Mucosa of stomach (tissue), 1 donor: ENCODE results near the gene ARAF.
A peak's percentile ranks its signal among the peaks of the same experiment; 100 is the strongest.

Source experiments
- H3K27me3 ChIP-seq: one replicate; pipeline ENCODE4 v1.7.0; 2013; ENCODE audit warnings: mild to moderate bottlenecking, low read length; ENCODE audit not compliant: control insufficient read depth, insufficient read depth
- H3K36me3 ChIP-seq: one replicate; pipeline ENCODE4 v1.7.0; 2013; ENCODE audit warnings: low read length; ENCODE audit not compliant: control insufficient read depth, insufficient read depth
- H3K4me1 ChIP-seq: one replicate; pipeline ENCODE4 v1.7.0; 2013; ENCODE audit warnings: mild to moderate bottlenecking, low read length; ENCODE audit not compliant: control insufficient read depth, insufficient read depth
- H3K4me3 ChIP-seq: one replicate; pipeline ENCODE4 v1.7.0; 2013; ENCODE audit warnings: low read length
- H3K9ac ChIP-seq: one replicate; pipeline ENCODE4 v1.7.0; 2013; ENCODE audit warnings: mild to moderate bottlenecking, low read length, moderate library complexity
- H3K9me3 ChIP-seq: one replicate; pipeline ENCODE4 v1.7.0; 2013; ENCODE audit warnings: mild to moderate bottlenecking, low read length, moderate library complexity; ENCODE audit not compliant: control insufficient read depth
- donor health status: Pancreatic carcinoma.

Gene ARAF

DNA sequence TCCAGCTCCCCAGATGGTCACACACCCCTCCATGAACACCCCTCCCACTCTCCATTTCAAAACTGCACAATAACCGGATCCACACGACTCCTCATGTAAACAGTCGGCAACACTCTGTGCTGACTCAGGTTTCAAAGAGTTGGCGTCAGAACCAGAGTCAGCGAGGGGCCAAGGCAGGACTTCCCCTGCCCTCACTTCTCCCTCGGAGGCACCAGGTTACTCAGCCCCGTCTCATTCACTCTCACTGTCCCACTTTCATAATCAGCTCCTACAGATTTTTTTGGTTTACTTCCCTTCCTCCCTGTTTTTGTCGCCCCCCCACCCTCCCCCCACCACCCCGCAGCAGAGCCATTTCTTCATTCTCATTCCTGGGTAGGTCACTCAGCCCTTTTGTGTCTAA is 18.5 kb downstream of the ARAF start:
- Histone ChIP-seq H3K27me3 (no peaks in the 10 kb centered on the region), H3K4me1 (peaks cover 18% of the 10 kb centered on the region), H3K9ac (no peak overlapping the region), H3K36me3 (no peaks in the 10 kb centered on the region), H3K9me3 (no peaks in the 10 kb centered on the region), H3K4me3 (no peak overlapping the region)

- no peak within 1 kb of the TSS for H3K4me3 ChIP-seq
- H3K36me3 ChIP-seq = no peaks in the 10 kb centered on the region
- no peaks in the 10 kb centered on the region for H3K27me3 ChIP-seq
- H3K4me1 ChIP-seq = peaks cover 13% of the 10 kb centered on the region
- no peaks in the 10 kb centered on the region for H3K9me3 ChIP-seq
- H3K9ac ChIP-seq = peak within 1 kb of the TSS; percentile 66
Measured at GRCh38 chrX:47581731-47582647, 21.0 kb downstream of the ARAF start, which contains the start of gene TIMP1. TSS of gene TIMP1 (plus strand) at chrX:47582436. CDS start at chrX:47583416, 980 bp downstream.

- Histone ChIP-seq H3K9me3 (no peaks in the 10 kb centered on the region), H3K9ac (peak overlapping the region; percentile 66), H3K27me3 (no peaks in the 10 kb centered on the region), H3K4me1 (peaks cover 13% of the 10 kb centered on the region), H3K4me3 (no peak overlapping the region), H3K36me3 (no peaks in the 10 kb centered on the region)
Measured at GRCh38 chrX:47583240-47583861, 22.3 kb downstream of the ARAF start.

GRCh38 chrX:47584714-47585113 is 23.7 kb downstream of the ARAF start:
- H3K9me3 ChIP-seq = no peaks in the 10 kb centered on the region
- no peak overlapping the region for H3K9ac ChIP-seq
- no peaks in the 10 kb centered on the region for H3K36me3 ChIP-seq
- no peaks in the 10 kb centered on the region for H3K27me3 ChIP-seq
- no peak overlapping the region for H3K4me3 ChIP-seq
- H3K4me1 ChIP-seq = peaks cover 13% of the 10 kb centered on the region

GRCh38 chrX:47585273-47585672 is 24.3 kb downstream of the ARAF start:
- no peaks in the 10 kb centered on the region for H3K36me3 ChIP-seq
- H3K4me3 ChIP-seq = no peak overlapping the region
- H3K4me1 ChIP-seq = peaks cover 13% of the 10 kb centered on the region
- no peaks in the 10 kb centered on the region for H3K9me3 ChIP-seq
- H3K27me3 ChIP-seq = no peaks in the 10 kb centered on the region
- H3K9ac ChIP-seq = no peak overlapping the region

GRCh38 chrX:47586043-47586787 is 25.2 kb downstream of the ARAF start:
- Histone ChIP-seq H3K27me3 (no peaks in the 10 kb centered on the region), H3K9ac (no peak overlapping the region), H3K36me3 (no peaks in the 10 kb centered on the region), H3K4me3 (no peak overlapping the region), H3K4me1 (peaks cover 13% of the 10 kb centered on the region), H3K9me3 (no peaks in the 10 kb centered on the region)

DNA sequence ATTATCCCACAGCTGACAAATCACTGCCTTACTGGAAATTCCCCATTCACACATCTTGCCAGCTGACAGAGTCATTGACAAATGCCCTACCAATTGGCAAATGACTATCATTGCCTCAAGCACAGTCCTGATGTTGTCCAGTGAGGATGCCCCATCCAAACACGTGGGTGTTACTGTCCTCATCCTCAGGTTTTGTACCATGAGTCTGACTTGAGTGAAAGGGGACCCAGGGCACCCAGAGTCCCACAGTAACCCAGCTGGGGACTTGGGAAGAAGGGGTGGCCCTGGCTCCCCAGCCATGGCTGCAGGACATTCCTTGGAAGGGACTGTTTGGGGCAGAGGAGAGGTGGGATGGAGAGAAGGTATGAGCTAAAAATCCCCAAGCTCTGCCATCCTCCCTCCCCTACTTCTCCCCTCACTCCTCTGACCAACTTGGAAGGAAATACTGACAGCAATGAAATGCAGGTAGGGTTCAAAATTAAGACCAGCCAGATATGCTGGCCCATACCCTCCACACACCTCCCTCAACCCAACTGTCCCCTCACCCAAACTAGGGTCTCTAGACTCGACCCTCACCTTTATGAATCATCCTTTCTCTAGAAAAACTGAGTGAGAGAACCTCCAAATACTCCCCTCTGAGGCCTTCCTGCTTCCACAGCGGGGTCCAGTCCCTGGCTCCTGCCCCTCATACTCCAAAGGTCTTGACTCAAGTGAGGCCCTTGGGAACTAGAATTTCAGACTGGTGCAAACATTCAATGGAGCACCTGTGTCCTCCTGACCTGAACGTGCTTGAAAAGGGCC is 26.3 kb downstream of the ARAF start:
- peaks cover 5% of the 10 kb centered on the region for H3K4me1 ChIP-seq
- no peaks in the 10 kb centered on the region for H3K9me3 ChIP-seq
- no peak overlapping the region for H3K4me3 ChIP-seq
- no peak overlapping the region for H3K9ac ChIP-seq
- H3K27me3 ChIP-seq = no peaks in the 10 kb centered on the region
- no peaks in the 10 kb centered on the region for H3K36me3 ChIP-seq

- H3K9ac ChIP-seq = no peak overlapping the region
- H3K4me3 ChIP-seq = no peak overlapping the region
- no peaks in the 10 kb centered on the region for H3K9me3 ChIP-seq
- peaks cover 3% of the 10 kb centered on the region for H3K4me1 ChIP-seq
- no peaks in the 10 kb centered on the region for H3K36me3 ChIP-seq
- H3K27me3 ChIP-seq = no peaks in the 10 kb centered on the region
Measured at GRCh38 chrX:47587906-47588735, 27.1 kb downstream of the ARAF start.

DNA sequence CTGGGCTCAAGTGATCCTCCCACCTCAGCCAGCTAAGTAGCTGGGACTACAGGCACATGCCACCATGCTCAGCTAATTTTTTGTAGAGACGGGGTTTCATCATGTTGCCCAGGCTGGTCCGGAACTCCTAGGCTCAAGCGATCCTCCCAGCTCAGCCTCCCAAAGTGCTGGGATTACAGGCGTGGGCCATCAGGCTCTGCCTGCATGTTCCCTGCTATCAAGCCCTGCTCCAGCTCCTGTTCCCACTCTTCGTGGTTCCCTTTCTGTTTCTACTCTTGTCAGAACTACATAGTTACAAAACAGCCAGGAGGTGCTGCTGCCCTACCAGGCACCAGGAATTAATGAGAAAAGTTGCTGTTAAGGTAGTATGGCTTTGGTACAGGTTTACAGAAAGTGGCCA is 30.0 kb downstream of the ARAF start:
- H3K4me3 ChIP-seq = no peak overlapping the region
- H3K27me3 ChIP-seq = no peaks in the 10 kb centered on the region

DNA sequence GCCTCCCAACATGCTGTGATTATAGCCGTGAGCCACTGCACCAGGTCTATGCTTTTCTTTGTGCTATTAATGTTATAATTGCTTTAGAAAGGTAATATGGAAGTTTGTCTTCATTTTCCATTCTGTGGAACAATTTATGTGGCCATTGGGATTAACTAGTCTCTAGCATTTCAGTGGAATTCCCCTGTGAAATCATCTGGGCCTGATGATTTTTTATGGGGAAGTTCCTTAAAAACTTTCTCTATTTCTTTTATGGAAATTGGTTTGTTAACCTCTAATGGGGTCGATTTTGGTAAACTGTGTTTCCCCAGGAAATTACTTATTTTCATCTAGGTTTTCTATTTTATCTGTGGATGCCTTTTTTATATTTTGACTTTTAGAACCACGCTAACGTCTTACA is 32.5 kb downstream of the ARAF start:
- H3K27me3 ChIP-seq = no peaks in the 10 kb centered on the region
- H3K4me3 ChIP-seq = no peak overlapping the region
- no peaks in the 10 kb centered on the region for H3K36me3 ChIP-seq
- H3K4me1 ChIP-seq = peaks cover 3% of the 10 kb centered on the region
- no peaks in the 10 kb centered on the region for H3K9me3 ChIP-seq
- no peak overlapping the region for H3K9ac ChIP-seq

More for the DNA sequence above, 30.0 kb downstream of the ARAF start:
- no peaks in the 10 kb centered on the region for H3K9me3 ChIP-seq
- H3K36me3 ChIP-seq = no peaks in the 10 kb centered on the region
- H3K4me1 ChIP-seq = peaks cover 3% of the 10 kb centered on the region
- no peak overlapping the region for H3K9ac ChIP-seq
